ENCODE measurements around the gene HDAC4. TPM values are rescaled to one million over a fixed set of nuclear protein-coding genes. Genes with fewer than 3 reads are reported as not detected.

HDAC4 gene
- total RNA-seq, 1 donor from 2014 or later, result 76.6 TPM

- H3K9me3 ChIP-seq, result no peaks in the 10 kb centered on the region
- intact Hi-C loops (cut with DNase I), result no loop called here
- H3K36me3 ChIP-seq, result no peaks in the 10 kb centered on the region
- no peak overlapping the region for H3K4me3 ChIP-seq
- peaks cover 8% of the 10 kb centered on the region for H3K4me1 ChIP-seq
- H3K27me3 ChIP-seq, result no peaks in the 10 kb centered on the region
- TF ChIP-seq POLR2AphosphoS5 (IDR thresholded peaks at IDR 0.05; ENCODE audit: insufficient read depth in 1 of 2, low read depth in 1 of 2) (no peak), CTCF (IDR thresholded peaks at IDR 0.05) (no peak), POLR2A (IDR thresholded peaks at IDR 0.05) (no peak)
- H3K27ac ChIP-seq, result no peak overlapping the region
- no peak for DNase-seq (ENCODE audit: extremely low spot score in 2 of 2)
These were observed 21.1 kb downstream of the HDAC4 start for GRCh38 chr2:239379641-239380170.

GRCh38 chr2:239378918-239379640, 21.7 kb downstream of the HDAC4 start:
- intact Hi-C loops (cut with DNase I), result no loop called here
- no peak for DNase-seq (ENCODE audit: extremely low spot score in 2 of 2)
- Histone ChIP-seq H3K27me3 (no peaks in the 10 kb centered on the region), H3K4me1 (peaks cover 8% of the 10 kb centered on the region), H3K4me3 (no peak overlapping the region), H3K36me3 (no peaks in the 10 kb centered on the region), H3K27ac (no peak overlapping the region), H3K9me3 (no peaks in the 10 kb centered on the region)
- TF ChIP-seq POLR2A (IDR thresholded peaks at IDR 0.05) (no peak), CTCF (IDR thresholded peaks at IDR 0.05) (no peak), POLR2AphosphoS5 (IDR thresholded peaks at IDR 0.05; ENCODE audit: insufficient read depth in 1 of 2, low read depth in 1 of 2) (no peak)

GRCh38 chr2:239378021-239378917, 22.6 kb downstream of the HDAC4 start:
- Histone ChIP-seq H3K27me3 (no peaks in the 10 kb centered on the region), H3K9me3 (no peaks in the 10 kb centered on the region), H3K4me1 (peaks cover 8% of the 10 kb centered on the region), H3K36me3 (no peaks in the 10 kb centered on the region), H3K4me3 (no peak overlapping the region), H3K27ac (no peak overlapping the region)
- intact Hi-C loops (cut with DNase I), result no loop called here
- DNase-seq (ENCODE audit: extremely low spot score in 2 of 2), result no peak
- TF ChIP-seq POLR2A (IDR thresholded peaks at IDR 0.05), result no peak
- TF ChIP-seq POLR2AphosphoS5 (IDR thresholded peaks at IDR 0.05; ENCODE audit: insufficient read depth in 1 of 2, low read depth in 1 of 2), result no peak
- TF ChIP-seq CTCF (IDR thresholded peaks at IDR 0.05), result no peak

- Histone ChIP-seq H3K4me1 (peaks cover 8% of the 10 kb centered on the region), H3K27me3 (no peaks in the 10 kb centered on the region), H3K4me3 (no peak overlapping the region), H3K27ac (no peak overlapping the region), H3K36me3 (no peaks in the 10 kb centered on the region), H3K9me3 (no peaks in the 10 kb centered on the region)
- no peak for DNase-seq (ENCODE audit: extremely low spot score in 2 of 2)
- TF ChIP-seq POLR2A (IDR thresholded peaks at IDR 0.05) (no peak), POLR2AphosphoS5 (IDR thresholded peaks at IDR 0.05; ENCODE audit: insufficient read depth in 1 of 2, low read depth in 1 of 2) (no peak), CTCF (IDR thresholded peaks at IDR 0.05) (no peak)
- intact Hi-C loops (cut with DNase I), result no loop called here
These were observed 23.2 kb downstream of the HDAC4 start for GRCh38 chr2:239377591-239377990.
